SH-SY5Y (cell line): ENCODE results near the gene OR10A3.

Source experiments
- GATA2 ChIP-seq: IDR thresholded peaks from 2 replicates; pipeline ENCODE4 v1.6.1; 2011; ENCODE audit warnings: mild to moderate bottlenecking, low read depth, low read length
- GATA3 ChIP-seq: IDR thresholded peaks from 2 replicates; pipeline ENCODE4 v1.6.1; 2011; ENCODE audit warnings: low read depth, mild to moderate bottlenecking, low read length, moderate library complexity

- TF ChIP-seq GATA2 (no peak), GATA3 (no peak)
These were observed 47.7 kb downstream of the OR10A3 start for GRCh38 chr11:7893796-7894195.
